Cardiac muscle cell (in vitro differentiated cells and primary cell): ENCODE results near the gene HDHD2. TPM values are rescaled to one million over a fixed set of nuclear protein-coding genes. Genes with fewer than 3 reads are reported as not detected.

Experiments used
- DNase-seq, 2 donors: peaks; one replicate each; pipeline versions ENCODE4 v3.0.0 to v3.0.0-alpha.2; 2010 to 2017; ENCODE audit warnings: low read depth in 1 of 2, low spot score in 1 of 2
- H3K27ac ChIP-seq: fragments of 200-600 bp; sonication (generic); 2 replicates; pipeline ENCODE4 v1.5.1; 2016
- H3K27me3 ChIP-seq: fragments of 200-600 bp; sonication (generic); 2 replicates; pipeline ENCODE4 v1.6.0; 2016; ENCODE audit warnings: control low read depth
- H3K36me3 ChIP-seq: fragments of 200-600 bp; sonication (generic); 2 replicates; pipeline ENCODE4 v1.5.1; 2016; ENCODE audit warnings: control low read depth
- H3K4me1 ChIP-seq: fragments of 200-600 bp; sonication (generic); 2 replicates; pipeline ENCODE4 v1.8.1; 2017; ENCODE audit warnings: low read depth, mild to moderate bottlenecking, mixed run types
- H3K4me3 ChIP-seq: fragments of 200-600 bp; sonication (generic); 2 replicates; pipeline ENCODE4 v1.5.1; 2016; ENCODE audit warnings: mild to moderate bottlenecking
- H3K9me3 ChIP-seq: fragments of 200-600 bp; sonication (generic); 2 replicates; pipeline ENCODE4 v1.5.1; 2017; ENCODE audit warnings: low read depth, mild to moderate bottlenecking, control low read depth
- polyA plus RNA-seq: library from polyadenylated mRNA; unstranded; fragments of >200 nt; fragmentation: Nextera tagmentation; extraction: Ambion mirVana; gene quantifications from 2 replicates; pipeline ENCODE4 v1.2.1, GENCODE V29; 2016
- total RNA-seq: library from RNA; depleted of rRNA; stranded (reverse); fragments of >200 nt; gene quantifications from 2 replicates; pipeline ENCODE4 v1.2.3, GENCODE V29; 2016
- TF ChIP-seq, protein P1 (sequence below): IDR thresholded peaks from 2 replicates; pipeline ENCODE4 v1.5.1; 2012; ENCODE audit warnings: low read depth, mild to moderate bottlenecking, low read length

Gene HDHD2
- total and polyA plus RNA-seq, 2 experiments from 2014 or later: 55.4 to 92.5 TPM

- no peaks in the 10 kb centered on the region for H3K9me3 ChIP-seq
- peak; percentile 65 to 71 for DNase-seq
- no peaks in the 10 kb centered on the region for H3K27me3 ChIP-seq
- no peaks in the 10 kb centered on the region for H3K4me1 ChIP-seq
- no peak overlapping the region for H3K4me3 ChIP-seq
- TF ChIP-seq, protein P1, sequence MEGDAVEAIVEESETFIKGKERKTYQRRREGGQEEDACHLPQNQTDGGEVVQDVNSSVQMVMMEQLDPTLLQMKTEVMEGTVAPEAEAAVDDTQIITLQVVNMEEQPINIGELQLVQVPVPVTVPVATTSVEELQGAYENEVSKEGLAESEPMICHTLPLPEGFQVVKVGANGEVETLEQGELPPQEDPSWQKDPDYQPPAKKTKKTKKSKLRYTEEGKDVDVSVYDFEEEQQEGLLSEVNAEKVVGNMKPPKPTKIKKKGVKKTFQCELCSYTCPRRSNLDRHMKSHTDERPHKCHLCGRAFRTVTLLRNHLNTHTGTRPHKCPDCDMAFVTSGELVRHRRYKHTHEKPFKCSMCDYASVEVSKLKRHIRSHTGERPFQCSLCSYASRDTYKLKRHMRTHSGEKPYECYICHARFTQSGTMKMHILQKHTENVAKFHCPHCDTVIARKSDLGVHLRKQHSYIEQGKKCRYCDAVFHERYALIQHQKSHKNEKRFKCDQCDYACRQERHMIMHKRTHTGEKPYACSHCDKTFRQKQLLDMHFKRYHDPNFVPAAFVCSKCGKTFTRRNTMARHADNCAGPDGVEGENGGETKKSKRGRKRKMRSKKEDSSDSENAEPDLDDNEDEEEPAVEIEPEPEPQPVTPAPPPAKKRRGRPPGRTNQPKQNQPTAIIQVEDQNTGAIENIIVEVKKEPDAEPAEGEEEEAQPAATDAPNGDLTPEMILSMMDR: peak; percentile 84
- H3K27ac ChIP-seq: no peak overlapping the region
- peaks cover 7% of the 10 kb centered on the region for H3K36me3 ChIP-seq
Measured at GRCh38 chr18:47100212-47100831, 50.0 kb downstream of the HDHD2 start.

GRCh38 chr18:47095810-47096209, 54.5 kb downstream of the HDHD2 start:
- Histone ChIP-seq H3K9me3 (no peaks in the 10 kb centered on the region), H3K27me3 (no peaks in the 10 kb centered on the region), H3K36me3 (no peaks in the 10 kb centered on the region), H3K4me3 (no peak overlapping the region), H3K4me1 (no peaks in the 10 kb centered on the region), H3K27ac (no peak overlapping the region)
- DNase-seq: no peak
- TF ChIP-seq, protein P1: no peak

- no peaks in the 10 kb centered on the region for H3K4me1 ChIP-seq
- H3K4me3 ChIP-seq: no peak overlapping the region
- DNase-seq: no peak
- TF ChIP-seq, protein P1: no peak
- H3K27ac ChIP-seq: no peak overlapping the region
- H3K27me3 ChIP-seq: no peaks in the 10 kb centered on the region
- no peaks in the 10 kb centered on the region for H3K9me3 ChIP-seq
- no peaks in the 10 kb centered on the region for H3K36me3 ChIP-seq
Measured at GRCh38 chr18:47087676-47088075, 62.6 kb downstream of the HDHD2 start.

DNA sequence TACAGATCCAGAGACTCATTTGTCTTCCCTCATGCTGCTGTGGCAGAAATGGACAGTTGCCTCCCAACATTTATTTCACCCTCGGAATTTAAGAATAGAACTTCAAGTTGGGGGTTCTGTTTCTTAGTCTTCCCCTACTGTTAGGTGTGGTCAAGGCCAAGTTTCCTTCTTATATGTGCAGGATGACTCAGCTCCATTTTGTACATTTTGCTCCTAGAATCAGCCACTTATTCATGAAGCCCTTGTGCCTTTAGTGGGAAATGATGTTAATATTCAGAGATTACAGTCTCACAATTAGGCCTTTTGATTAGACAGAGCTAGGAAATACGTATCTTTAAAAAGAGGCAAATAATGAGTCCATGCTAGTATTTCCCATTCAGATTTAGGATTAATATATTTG, 68.7 kb downstream of the HDHD2 start:
- no peak for DNase-seq
- TF ChIP-seq, protein P1: no peak
- Histone ChIP-seq H3K4me3 (no peak overlapping the region), H3K4me1 (peaks cover 11% of the 10 kb centered on the region), H3K27ac (no peak overlapping the region), H3K9me3 (no peaks in the 10 kb centered on the region), H3K27me3 (no peaks in the 10 kb centered on the region), H3K36me3 (no peaks in the 10 kb centered on the region)

DNA sequence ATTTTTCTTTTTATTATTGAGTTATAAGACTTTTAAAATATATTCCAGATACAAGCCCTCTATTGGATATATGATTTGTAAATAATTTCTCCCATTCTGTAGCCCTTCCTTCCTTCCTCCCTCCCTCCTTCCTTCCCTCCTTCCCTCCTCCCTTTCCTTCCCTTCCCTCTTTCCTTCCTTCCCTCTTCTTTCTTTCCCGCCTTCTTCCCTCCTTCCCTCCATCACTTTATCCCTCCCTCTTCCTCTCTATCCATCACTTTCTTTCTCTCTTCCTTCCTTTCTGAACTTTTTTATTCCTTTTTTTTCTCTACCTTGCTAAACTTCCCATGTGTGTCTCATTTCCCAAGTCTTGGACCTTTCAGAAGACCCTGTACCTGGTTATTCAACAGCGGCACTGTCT, 69.4 kb downstream of the HDHD2 start:
- Histone ChIP-seq H3K4me3 (no peak overlapping the region), H3K27ac (no peak overlapping the region), H3K27me3 (no peaks in the 10 kb centered on the region), H3K9me3 (no peaks in the 10 kb centered on the region), H3K36me3 (no peaks in the 10 kb centered on the region), H3K4me1 (peaks cover 15% of the 10 kb centered on the region)
- TF ChIP-seq, protein P1: no peak
- DNase-seq: no peak
